H1 (cell line): Measurements from ENCODE around the gene TAF11L14. TPM values are rescaled to one million over a fixed set of nuclear protein-coding genes. Genes with fewer than 3 reads are reported as not detected.
A peak's percentile ranks its signal among the peaks of the same experiment; 100 is the strongest.

Experiments
- CTCF ChIA-PET: fragments of 300-600 bp; sonication (Branson Sonifier 250); formaldehyde crosslinking; loops from one replicate; lab custom pipeline; 2021; ENCODE audit not compliant: partially characterized antibody; lab: Charles Lee
- POLR2A ChIA-PET: fragments of 300-600 bp; sonication (Branson Sonifier 250); formaldehyde crosslinking; loops from one replicate; lab custom pipeline; 2021; ENCODE audit warnings: inconsistent platforms; ENCODE audit not compliant: partially characterized antibody; lab: Charles Lee
- DNase-seq, 2 experiments: peaks; one replicate each; pipeline versions ENCODE4 v3.0.0 to v3.0.0-alpha.2; 2010 to 2022; ENCODE audit warnings: low spot score in 2 of 2, low read depth in 1 of 2, mixed read lengths in 1 of 2
- FAIRE-seq: peaks from 2 replicates; lab custom pipeline; 2011; peaks lifted over from hg19 to GRCh38; lab: Jason Lieb, UNC
- H2AFZ ChIP-seq: 2 replicates; pipeline ENCODE4 v1.8.1; 2012; ENCODE audit warnings: low read length, inconsistent platforms
- H2AK5ac ChIP-seq: 2 replicates; pipeline ENCODE4 v1.6.1; 2013; ENCODE audit warnings: low read depth, low read length
- H2BK120ac ChIP-seq: replicated peaks from 2 replicates; pipeline ENCODE3; 2013; ENCODE audit warnings: low read depth, low read length, inconsistent platforms
- H2BK12ac ChIP-seq: 2 replicates; pipeline ENCODE4 v1.6.1; 2013; ENCODE audit warnings: low read depth, low read length
- H2BK15ac ChIP-seq: 2 replicates; pipeline ENCODE4 v1.6.1; 2013; ENCODE audit warnings: low read length
- H2BK20ac ChIP-seq: 2 replicates; pipeline ENCODE4 v1.6.1; 2013; ENCODE audit warnings: low read length
- H2BK5ac ChIP-seq: 2 replicates; pipeline ENCODE4 v1.6.1; 2013; ENCODE audit warnings: low read depth, low read length
- H3K14ac ChIP-seq: 2 replicates; pipeline ENCODE4 v1.6.1; 2013; ENCODE audit warnings: inconsistent platforms; ENCODE audit not compliant: insufficient read length
- H3K18ac ChIP-seq: 2 replicates; pipeline ENCODE4 v1.6.1; 2013; ENCODE audit warnings: low read length; ENCODE audit errors: extremely low read depth
- H3K23ac ChIP-seq: 2 replicates; pipeline ENCODE4 v1.6.1; 2013; ENCODE audit warnings: inconsistent platforms; ENCODE audit not compliant: insufficient read length
- H3K23me2 ChIP-seq: 2 replicates; pipeline ENCODE4 v1.6.1; 2013; ENCODE audit warnings: low read depth, low read length
- H3K27ac ChIP-seq: 2 replicates; pipeline ENCODE4 v1.6.1; 2011; ENCODE audit warnings: low read depth, low read length, inconsistent platforms
- H3K27me3 ChIP-seq, 4 experiments: replicated peaks in 1 of 4; 1 replicate in 1 of 4; 2 replicates in 3 of 4; pipeline versions ENCODE4 v1.6.1 to v1.8.1; 2011 to 2013; ENCODE audit warnings: low read length in 3 of 4, mild to moderate bottlenecking in 3 of 4, inconsistent platforms in 2 of 4, mixed read lengths in 2 of 4, moderate library complexity in 1 of 4; ENCODE audit not compliant: control insufficient read depth in 3 of 4, insufficient read depth in 3 of 4; ENCODE audit errors: extremely low read depth in 1 of 4
- H3K36me3 ChIP-seq, 4 experiments: 2 replicates each; pipeline versions ENCODE4 v1.6.1 to v1.8.1; 2011 to 2013; ENCODE audit warnings: mild to moderate bottlenecking in 4 of 4, low read length in 3 of 4, moderate library complexity in 2 of 4, control low read depth in 1 of 4, inconsistent platforms in 1 of 4; ENCODE audit not compliant: insufficient read depth in 4 of 4, control insufficient read depth in 2 of 4
- H3K4ac ChIP-seq: replicated peaks from 2 replicates; pipeline ENCODE3; 2013; ENCODE audit warnings: low read length, low read depth, mixed read lengths, inconsistent platforms; ENCODE audit not compliant: insufficient read length
- H3K4me1 ChIP-seq, 4 experiments: replicated peaks in 1 of 4; 1 replicate in 1 of 4; 2 replicates in 3 of 4; pipeline versions ENCODE4 v1.6.1 to v1.8.1; 2011 to 2013; ENCODE audit warnings: low read length in 3 of 4, inconsistent platforms in 2 of 4, mixed read lengths in 1 of 4; ENCODE audit not compliant: insufficient read depth in 4 of 4, control insufficient read depth in 3 of 4
- H3K4me2 ChIP-seq, 2 experiments: 2 replicates each; pipeline versions ENCODE4 v1.6.1 to v1.8.1; 2011 to 2013; ENCODE audit warnings: low read depth in 2 of 2, low read length in 2 of 2, control low read depth in 1 of 2, inconsistent platforms in 1 of 2, mild to moderate bottlenecking in 1 of 2; ENCODE audit not compliant: insufficient read depth in 1 of 2
- H3K4me3 ChIP-seq, 4 experiments: fragments of 200-600, 300-600 bp in 1 of 4; sonication (generic), shearing (Covaris generic), sonication (Bioruptor Twin) in 1 of 4; 2 replicates each; pipeline versions ENCODE4 v1.5.1 to v1.8.1; 2011 to 2016; ENCODE audit warnings: low read length in 4 of 4, low read depth in 3 of 4, control low read depth in 2 of 4, inconsistent platforms in 2 of 4, mild to moderate bottlenecking in 2 of 4, mixed read lengths in 1 of 4, moderate library complexity in 1 of 4; ENCODE audit not compliant: insufficient read depth in 2 of 4; ENCODE audit errors: extremely low read depth in 1 of 4
- H3K56ac ChIP-seq: replicated peaks from 2 replicates; pipeline ENCODE3; 2013; ENCODE audit warnings: low read depth, mild to moderate bottlenecking, mixed read lengths, low read length, inconsistent platforms; ENCODE audit not compliant: insufficient read length
- H3K79me1 ChIP-seq: 2 replicates; pipeline ENCODE4 v1.6.1; 2013; ENCODE audit warnings: low read depth, low read length, control low read depth
- H3K79me2 ChIP-seq, 2 experiments: 2 replicates each; pipeline versions ENCODE4 v1.6.1 to v1.8.1; 2012 to 2013; ENCODE audit warnings: low read length in 2 of 2, mild to moderate bottlenecking in 2 of 2, inconsistent platforms in 1 of 2; ENCODE audit not compliant: insufficient read depth in 2 of 2, control insufficient read depth in 1 of 2
- H3K9ac ChIP-seq, 4 experiments: replicated peaks in 1 of 4; 1 replicate in 1 of 4; 2 replicates in 3 of 4; pipeline versions ENCODE4 v1.6.1 to v1.8.1; 2011 to 2013; ENCODE audit warnings: low read depth in 3 of 4, low read length in 3 of 4, control low read depth in 2 of 4, mild to moderate bottlenecking in 2 of 4, moderate library complexity in 2 of 4, inconsistent platforms in 1 of 4; ENCODE audit errors: extremely low read depth in 1 of 4
- H3K9me3 ChIP-seq, 2 experiments: 2 replicates each; pipeline versions ENCODE4 v1.6.1 to v1.8.1; 2012 to 2013; ENCODE audit warnings: mild to moderate bottlenecking in 2 of 2, moderate library complexity in 2 of 2, control low read depth in 1 of 2, inconsistent platforms in 1 of 2, low read depth in 1 of 2, low read length in 1 of 2, mixed read lengths in 1 of 2; ENCODE audit not compliant: insufficient read depth in 2 of 2
- H4K20me1 ChIP-seq, 2 experiments: replicated peaks in 1 of 2; 2 replicates each; pipeline versions ENCODE3 to v1.8.1; 2011 to 2013; ENCODE audit warnings: inconsistent platforms in 2 of 2, low read length in 2 of 2, mild to moderate bottlenecking in 1 of 2; ENCODE audit not compliant: insufficient read depth in 2 of 2, control insufficient read depth in 1 of 2
- H4K5ac ChIP-seq: 2 replicates; pipeline ENCODE4 v1.6.1; 2013; ENCODE audit warnings: low read length, low read depth, mixed read lengths, inconsistent platforms; ENCODE audit not compliant: insufficient read length
- H4K8ac ChIP-seq: 2 replicates; pipeline ENCODE4 v1.8.0; 2013; ENCODE audit warnings: mild to moderate bottlenecking, moderate library complexity, low read length, inconsistent platforms; ENCODE audit not compliant: insufficient read depth; ENCODE audit errors: extremely low read depth
- H4K91ac ChIP-seq: replicated peaks from 2 replicates; pipeline ENCODE3; 2013; ENCODE audit warnings: low read length, mixed read lengths, inconsistent platforms; ENCODE audit not compliant: insufficient read length
- ASH2L ChIP-seq: fragments of 200-600, 300-600 bp; sonication (generic); IDR thresholded peaks from one replicate; pipeline ENCODE4 v1.7.1; 2017; ENCODE audit warnings: low read length
- CBX8 ChIP-seq: fragments of 300-800, 300-1000 bp; sonication (generic); IDR thresholded peaks from 2 replicates; pipeline ENCODE4 v1.7.1; 2016; ENCODE audit warnings: low read depth, low read length, borderline replicate concordance
- CHD1 ChIP-seq: IDR thresholded peaks from 2 replicates; pipeline ENCODE4 v1.6.1; 2012; ENCODE audit warnings: low read depth, low read length, improper control_type of control experiment
- HDAC2 ChIP-seq, 2 experiments: fragments of 300-600 bp in 1 of 2; sonication (generic) in 1 of 2; IDR thresholded peaks; 2 replicates each; pipeline ENCODE4 v1.6.1; 2011 to 2012; ENCODE audit warnings: low read depth in 2 of 2, low read length in 2 of 2, mild to moderate bottlenecking in 2 of 2, moderate library complexity in 2 of 2, borderline replicate concordance in 1 of 2, inconsistent platforms in 1 of 2
- KDM5A ChIP-seq: fragments of 200-600 bp; IDR thresholded peaks from 2 replicates; pipeline ENCODE4 v1.7.1; 2012; ENCODE audit warnings: mild to moderate bottlenecking, low read length, inconsistent platforms, mixed read lengths
- POLR2A ChIP-seq, 2 experiments: IDR thresholded peaks; 1 replicate in 1 of 2; 2 replicates in 1 of 2; pipeline ENCODE4 v1.6.1; 2011; ENCODE audit warnings: low read depth in 2 of 2, low read length in 2 of 2, mild to moderate bottlenecking in 2 of 2; ENCODE audit errors: control extremely low read depth in 1 of 2
- POU5F1 ChIP-seq: IDR thresholded peaks from 2 replicates; pipeline ENCODE4 v1.6.1; 2011; ENCODE audit warnings: low read depth, mild to moderate bottlenecking, low read length, moderate library complexity
- RAD21 ChIP-seq, 2 experiments: IDR thresholded peaks in 1 of 2; conservative IDR thresholded peaks in 1 of 2; 2 replicates each; pipeline ENCODE4 v1.6.1; 2011; ENCODE audit warnings: low read depth in 2 of 2, low read length in 2 of 2, improper control_type of control experiment in 1 of 2, inconsistent platforms in 1 of 2, mild to moderate bottlenecking in 1 of 2, moderate library complexity in 1 of 2
- SP2 ChIP-seq: IDR thresholded peaks from 2 replicates; pipeline ENCODE4 v1.6.1; 2012; ENCODE audit warnings: mild to moderate bottlenecking, low read length, inconsistent platforms
- WGBS, 2 experiments: shearing (Covaris generic) in 1 of 2; methylation state at CpG; one replicate each; pipeline versions ENCODE4 v1.1.6 to v1.1.7; 2013 to 2015; ENCODE audit warnings: low lambda C conversion rate in 2 of 2, mixed read lengths in 2 of 2, inconsistent platforms in 1 of 2, low coverage in 1 of 2, missing lambda C conversion rate in 1 of 2; ENCODE audit not compliant: insufficient replicate concordance in 2 of 2, insufficient coverage in 1 of 2, insufficient read length in 1 of 2; ENCODE audit errors: extremely low coverage in 1 of 2, missing lambda C conversion rate in 1 of 2; 5-methylcytosine and 5-hydroxymethylcytosine counted together
- polyA plus RNA-seq, 7 experiments: library from polyadenylated mRNA; depleted of rRNA in 3 of 7; stranded (reverse) in 5 of 7; unstranded in 2 of 7; fragments of >200 nt in 5 of 7; fragments of 200-250 nt in 2 of 7; gene quantifications; 1 replicate in 5 of 7; 2 replicates in 1 of 7; 4 replicates in 1 of 7; pipeline versions ENCODE4 v1.2.1 to v1.2.3, GENCODE V29; 2011 to 2013; ENCODE audit warnings: missing spikeins in 2 of 7, mixed read lengths in 2 of 7
- total RNA-seq: library from RNA; stranded (reverse); fragmentation: NEBNext Ultra II Directional; extraction: Animal tissue kit (Norgen Biotek cat#: 25700); gene quantifications from 2 replicates; pipeline ENCODE4 v1.2.1, GENCODE V29; 2021

Gene TAF11L14
- total and polyA plus RNA-seq, 2 of the 8 experiments (the other 6 are each of a cell fraction or from before 2014, with no cell fraction given) = not detected

- H3K4me2 ChIP-seq = no peak overlapping the region
- H3K36me3 ChIP-seq = no peaks in the 10 kb centered on the region
- H2BK120ac ChIP-seq = no peak overlapping the region
- no peak overlapping the region for H2BK12ac ChIP-seq
- ChIA-PET POLR2A (no interaction called here), CTCF (interaction anchor here (1.0 kb wide), 1 partner anchor 11 kb away, joined by 3 read pairs; the partner anchor contains the start of gene TAF11L11)
- no peak overlapping the region for H2BK5ac ChIP-seq
- DNase-seq (no peak), FAIRE-seq (no peak)
- H3K4me3 ChIP-seq = no peak overlapping the region
- H4K8ac ChIP-seq = no peak overlapping the region
- H3K4ac ChIP-seq = no peak overlapping the region
- no peaks in the 10 kb centered on the region for H3K79me1 ChIP-seq
- no peak overlapping the region for H2AFZ ChIP-seq
- no peak overlapping the region for H2BK20ac ChIP-seq
- no peaks in the 10 kb centered on the region for H3K27me3 ChIP-seq
- H2BK15ac ChIP-seq = no peak overlapping the region
- no peak overlapping the region for H4K91ac ChIP-seq
- H3K9me3 ChIP-seq = no peaks in the 10 kb centered on the region
- TF ChIP-seq SP2 = no peak
- no peak for TF ChIP-seq CHD1
- TF ChIP-seq KDM5A = no peak
- no peak for TF ChIP-seq ASH2L
- no peak for TF ChIP-seq POLR2A (IDR thresholded peaks at IDR 0.05; ENCODE audit: control extremely low read depth in 1 of 2, low read depth in 2 of 2, low read length in 2 of 2)
- TF ChIP-seq RAD21 (IDR thresholded peaks at IDR 0.05 in 1 of 2, conservative IDR thresholded peaks at IDR 0.05 in 1 of 2; ENCODE audit: low read depth in 2 of 2, low read length in 2 of 2) = peak in 1 of 2 experiments; percentile 0; a peak in 1 of 4 replicates
- no peak for TF ChIP-seq CBX8
- no peak for TF ChIP-seq POU5F1
- TF ChIP-seq HDAC2 (IDR thresholded peaks at IDR 0.05; ENCODE audit: borderline replicate concordance in 1 of 2, low read depth in 2 of 2, low read length in 2 of 2) = no peak
- no peaks in the 10 kb centered on the region for H3K4me1 ChIP-seq
- 92% methylated on average over 13 of the region's 17 CpGs; no CpG with 5 or more reads in 1 of the 2 experiments for WGBS, 2 experiments
- no peaks in the 10 kb centered on the region for H3K79me2 ChIP-seq
- H3K23ac ChIP-seq = no peak overlapping the region
- no peak overlapping the region for H4K5ac ChIP-seq
- no peaks in the 10 kb centered on the region for H3K23me2 ChIP-seq
- H3K14ac ChIP-seq = no peak overlapping the region
- H3K56ac ChIP-seq = no peak overlapping the region
- no peaks in the 10 kb centered on the region for H4K20me1 ChIP-seq
- no peak overlapping the region for H2AK5ac ChIP-seq
- H3K18ac ChIP-seq = no peak overlapping the region
- H3K27ac ChIP-seq = no peak overlapping the region
- no peak overlapping the region for H3K9ac ChIP-seq
Observed at GRCh38 chr5:17614872-17615605, 19.2 kb upstream of the TAF11L14 start.
